Measurements from ENCODE around the gene CCDC177.

CCDC177 gene

DNA sequence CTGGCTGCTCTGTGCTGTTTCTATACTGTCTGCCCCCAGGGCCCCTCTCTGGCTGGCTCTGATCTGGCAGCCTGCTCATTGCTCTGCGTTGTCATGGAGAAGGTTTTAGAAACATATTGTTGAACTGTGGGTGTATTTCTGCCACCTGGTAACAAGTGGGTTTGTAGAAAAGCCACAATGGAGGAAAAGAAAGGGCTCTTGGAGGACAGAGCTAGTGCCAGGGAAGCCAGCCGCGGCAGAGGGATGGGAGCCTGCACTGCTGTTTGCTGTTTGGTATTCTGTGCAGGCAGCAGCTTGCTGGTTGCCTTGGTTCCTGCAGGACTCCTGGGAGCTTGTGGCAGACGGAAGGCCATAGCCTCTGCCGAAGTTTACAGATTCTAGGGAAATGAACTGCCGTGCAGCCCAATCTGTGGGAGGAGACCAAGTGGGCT lies 15.1 kb downstream of the CCDC177 start:
- DNase-seq, result no peak

DNA sequence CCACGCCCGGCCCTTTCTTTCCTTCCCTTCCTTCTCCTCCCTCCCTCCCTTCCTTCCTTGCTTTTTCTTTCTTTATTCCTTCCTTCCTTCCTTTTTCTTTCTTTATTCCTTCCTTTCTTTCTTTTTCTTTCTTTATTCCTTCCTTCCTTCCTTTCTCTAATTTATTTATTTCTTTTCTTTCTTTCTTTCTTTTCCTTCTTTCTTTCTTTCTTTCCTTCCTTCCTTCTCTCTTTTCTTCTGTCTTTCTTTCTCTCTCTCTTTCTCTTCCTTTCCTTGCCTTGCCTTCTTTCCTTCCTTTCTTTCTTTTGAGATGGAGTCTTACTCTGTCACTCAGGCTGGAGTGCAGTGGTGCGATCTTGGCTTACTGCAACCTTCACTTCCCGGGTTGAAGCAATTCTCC lies 15.9 kb downstream of the CCDC177 start:
- DNase-seq, result no peak

DNA sequence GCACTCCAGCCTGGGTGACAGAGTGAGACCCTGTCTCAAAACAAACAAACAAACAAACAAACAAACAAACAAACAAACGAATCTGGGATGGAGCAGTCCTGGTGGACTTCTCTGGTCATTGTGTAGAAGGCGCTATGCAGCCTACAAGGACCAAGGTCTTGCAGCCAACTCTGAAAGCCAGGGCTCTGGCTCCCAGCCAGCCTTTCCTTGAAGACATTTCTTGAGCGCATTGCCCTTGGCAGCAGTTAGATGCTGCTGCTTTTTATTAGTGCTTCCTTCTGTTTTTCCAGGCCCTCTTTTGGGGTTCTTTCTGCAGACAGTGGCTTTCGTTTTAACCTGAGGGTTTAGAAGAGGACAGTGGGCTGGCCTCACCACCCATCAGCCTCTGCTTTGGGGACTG lies 20.2 kb downstream of the CCDC177 start:
- no peak for DNase-seq

DNA sequence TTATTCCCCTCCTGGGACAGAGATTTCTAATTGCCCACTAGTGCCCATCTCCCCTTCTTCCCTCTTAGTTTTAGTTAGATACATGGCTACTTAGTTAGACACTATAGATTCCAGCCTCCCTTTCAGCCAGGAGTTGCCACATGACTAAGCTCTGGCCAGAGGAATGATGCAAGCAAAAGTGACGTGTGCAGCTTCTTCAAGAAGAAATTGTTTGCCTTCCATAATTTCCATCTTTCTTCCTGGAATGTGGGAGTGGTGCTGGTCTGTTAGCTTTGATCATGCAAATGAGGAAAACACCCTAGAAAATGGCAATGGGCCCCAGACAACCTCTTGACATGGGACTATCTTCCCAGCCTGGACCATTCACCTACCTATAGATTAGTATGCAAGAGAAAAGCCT lies 21.4 kb downstream of the CCDC177 start:
- no peak for DNase-seq

DNA sequence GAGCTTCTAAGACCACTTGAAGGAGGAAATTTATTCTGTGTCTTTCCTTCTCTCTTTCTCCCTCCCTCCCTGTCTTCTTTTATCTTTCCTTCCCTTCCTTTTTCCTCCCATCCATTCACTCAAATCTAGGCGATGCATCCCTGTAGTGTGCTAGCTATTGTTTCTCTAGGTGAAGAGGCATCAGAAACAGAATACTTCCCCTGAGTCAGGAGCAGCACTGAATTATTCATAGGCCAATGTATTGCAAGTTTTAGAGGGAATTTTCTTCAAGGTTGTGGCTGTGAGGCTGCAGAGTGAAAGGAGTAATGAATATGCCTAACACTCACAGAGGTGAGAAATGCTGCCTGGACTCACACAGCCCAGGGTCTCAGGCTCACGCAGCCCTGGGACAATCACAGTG lies 23.2 kb downstream of the CCDC177 start:
- DNase-seq, result no peak

DNA sequence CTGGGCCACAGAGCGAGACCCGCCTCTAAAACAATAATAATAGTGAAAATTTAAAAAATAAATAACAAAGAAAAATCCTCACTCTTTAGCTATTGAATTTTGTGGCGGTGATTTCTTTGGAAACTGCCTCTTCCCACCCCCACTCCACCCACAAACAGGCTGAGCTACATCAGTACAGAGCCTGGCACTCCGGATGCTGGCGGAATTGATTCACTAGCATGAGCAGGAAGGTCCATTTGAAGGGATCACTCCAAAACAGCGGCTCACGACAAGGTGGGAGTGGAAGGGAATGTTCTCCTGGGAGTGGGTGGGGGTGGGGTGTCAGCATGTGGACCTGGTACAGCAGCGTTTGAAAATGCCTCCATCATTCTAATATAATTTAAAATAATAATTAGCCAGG lies 26.1 kb downstream of the CCDC177 start:
- no peak for DNase-seq

DNA sequence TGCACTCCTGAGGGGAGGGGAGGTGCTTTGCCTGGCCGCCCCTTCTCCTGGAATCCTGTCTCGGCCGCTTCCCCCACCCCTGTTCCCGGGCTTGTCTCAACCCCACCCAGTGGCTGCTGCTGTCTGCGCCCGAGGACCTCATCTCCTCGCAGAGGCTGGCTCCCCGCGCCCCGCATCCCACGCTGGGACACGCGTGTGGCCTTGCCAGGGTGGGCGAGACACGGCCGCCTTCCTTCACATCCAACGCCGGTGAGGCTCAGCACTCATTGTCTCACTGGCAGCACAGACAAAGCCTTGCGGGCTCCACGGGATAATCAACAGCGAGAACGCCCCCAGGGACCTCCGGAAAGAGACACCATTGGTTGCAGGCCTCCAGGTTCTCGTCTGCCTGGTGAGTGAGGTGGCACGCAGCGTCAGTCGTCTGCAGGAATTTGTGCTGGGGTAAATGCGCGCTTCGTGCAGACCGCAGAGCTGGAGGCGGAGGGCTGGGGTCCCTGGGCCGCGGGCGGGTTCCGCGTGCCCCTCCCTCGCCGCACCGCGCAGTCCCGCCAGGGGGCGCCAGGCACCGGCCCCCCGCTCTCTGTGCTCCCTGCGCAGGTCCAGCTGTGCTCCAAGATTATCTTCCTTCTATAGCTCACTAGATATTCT lies 26.8 kb downstream of the CCDC177 start:
- peak; percentile 79 for DNase-seq

DNA sequence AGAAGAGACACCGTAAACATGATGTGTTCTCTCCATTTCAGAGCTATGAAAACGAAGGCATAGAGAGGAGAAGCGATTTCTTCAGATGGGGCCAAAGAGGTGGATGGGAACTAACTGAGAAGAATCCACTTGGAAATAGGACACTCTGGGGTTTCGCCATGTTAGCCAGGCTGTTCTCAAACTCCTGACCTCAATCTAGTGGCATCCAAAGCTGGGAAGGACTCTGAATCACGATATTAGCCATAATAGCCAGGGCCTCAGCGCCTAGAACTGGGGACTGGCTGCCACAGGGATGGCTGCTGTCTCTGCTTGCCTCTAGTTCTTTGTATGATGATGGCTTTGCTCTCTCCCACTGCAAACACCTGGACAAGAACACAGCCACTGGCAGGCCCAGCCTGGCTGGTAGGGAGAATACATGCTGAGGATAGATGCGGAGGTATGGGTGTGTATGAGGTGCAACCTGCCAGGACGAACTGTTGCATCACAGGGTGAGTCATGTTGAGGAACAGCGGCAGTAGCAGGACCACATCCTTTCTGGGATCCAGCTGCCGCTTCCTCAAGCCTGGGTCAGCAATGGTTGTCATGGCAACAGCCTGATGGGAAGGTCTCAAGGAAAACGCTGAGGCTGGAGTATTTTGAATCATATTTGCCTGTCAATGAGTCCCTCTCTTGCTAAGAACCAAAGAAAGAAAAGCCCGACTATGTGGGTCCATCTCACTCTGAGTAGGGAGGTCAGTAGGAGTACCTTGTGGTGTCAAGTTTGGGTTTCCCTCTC lies 31.1 kb downstream of the CCDC177 start:
- peak; percentile 56 for DNase-seq

DNA sequence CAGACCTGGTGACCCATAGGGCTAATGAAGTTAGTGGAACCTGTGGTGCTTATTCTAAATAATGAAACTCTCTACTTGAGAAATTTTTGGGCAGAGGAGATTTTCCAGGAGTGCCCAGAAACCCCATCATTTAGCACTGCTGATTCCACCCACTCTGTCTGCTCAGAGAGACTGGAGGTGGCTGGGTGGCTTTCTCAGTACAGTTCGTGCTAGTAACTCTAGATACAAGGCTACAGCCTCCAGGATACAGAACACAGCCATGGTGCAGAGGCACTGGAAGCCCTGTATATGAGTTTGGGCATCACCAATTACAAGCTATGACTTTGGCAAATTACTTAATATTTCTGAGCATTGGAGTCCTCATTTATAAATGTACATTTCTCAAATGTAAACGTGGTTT lies 32.4 kb downstream of the CCDC177 start:
- DNase-seq, result no peak

DNA sequence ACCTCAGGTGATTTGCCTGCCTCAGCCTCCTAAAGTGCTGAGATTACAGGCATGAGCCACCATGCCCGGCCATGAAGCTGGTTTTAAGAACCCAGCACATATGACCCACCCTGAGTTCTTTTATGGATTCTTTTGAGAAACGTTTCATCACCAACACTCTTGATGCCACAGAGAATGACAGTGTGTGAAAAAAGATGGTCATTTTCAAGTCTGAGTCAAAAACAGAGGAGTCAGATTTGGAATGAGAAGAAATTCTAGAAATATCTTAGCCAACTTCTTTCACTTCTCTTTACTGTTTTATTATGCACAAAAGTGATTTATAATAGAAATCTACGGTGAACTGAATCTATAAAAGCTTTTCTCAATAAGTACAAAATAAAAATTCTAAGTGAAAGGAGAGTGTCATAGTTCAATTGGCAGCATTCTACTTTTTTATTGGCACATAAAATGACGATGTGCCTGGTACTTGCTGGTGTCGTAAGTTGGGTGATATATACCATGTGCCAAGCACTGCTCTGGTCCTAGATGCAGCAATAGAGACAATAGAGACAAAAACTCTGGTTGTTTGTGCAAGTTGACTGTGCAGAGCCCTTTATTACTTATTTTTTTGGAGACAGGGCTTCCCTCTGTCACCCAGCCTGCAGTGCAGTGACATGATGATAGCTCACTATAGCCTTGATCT lies 33.9 kb downstream of the CCDC177 start:
- DNase-seq, result no peak

DNA sequence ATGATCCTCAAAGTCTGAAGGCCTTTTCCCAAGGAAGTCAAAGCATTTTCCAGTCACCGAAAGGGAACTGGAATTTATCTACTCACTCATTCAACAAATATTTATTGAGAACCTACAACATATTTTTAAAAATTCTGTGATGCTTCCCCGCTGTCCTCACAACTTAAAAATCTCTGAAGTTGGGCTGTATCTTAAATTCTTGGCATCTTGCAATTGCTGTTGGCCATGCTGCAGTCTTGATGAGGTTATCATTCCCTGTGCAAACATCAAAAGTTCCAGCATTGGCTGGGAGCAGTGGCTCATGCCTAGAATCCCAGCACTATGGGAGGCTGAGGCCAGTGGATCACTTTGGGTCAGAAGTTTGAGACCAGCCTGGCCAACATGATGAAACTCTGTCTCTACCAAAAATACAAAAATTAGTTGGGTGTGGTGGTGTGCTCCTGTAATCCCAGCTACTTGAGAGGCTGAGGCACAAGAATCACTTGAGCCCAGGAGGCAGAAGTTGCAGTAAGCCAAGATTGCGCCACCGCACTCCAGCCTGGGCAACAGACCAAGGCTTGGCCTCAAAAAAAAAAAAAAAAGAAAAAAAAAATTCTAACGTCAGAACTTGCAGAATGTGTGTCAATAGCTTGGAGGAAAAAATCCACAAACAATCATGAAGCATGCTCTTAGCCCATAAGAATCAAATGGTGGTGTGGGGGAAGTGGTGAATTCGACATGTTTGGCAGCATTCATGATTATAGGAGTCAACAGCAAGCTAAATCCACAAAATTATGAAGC lies 34.9 kb downstream of the CCDC177 start:
- no peak for DNase-seq

DNA sequence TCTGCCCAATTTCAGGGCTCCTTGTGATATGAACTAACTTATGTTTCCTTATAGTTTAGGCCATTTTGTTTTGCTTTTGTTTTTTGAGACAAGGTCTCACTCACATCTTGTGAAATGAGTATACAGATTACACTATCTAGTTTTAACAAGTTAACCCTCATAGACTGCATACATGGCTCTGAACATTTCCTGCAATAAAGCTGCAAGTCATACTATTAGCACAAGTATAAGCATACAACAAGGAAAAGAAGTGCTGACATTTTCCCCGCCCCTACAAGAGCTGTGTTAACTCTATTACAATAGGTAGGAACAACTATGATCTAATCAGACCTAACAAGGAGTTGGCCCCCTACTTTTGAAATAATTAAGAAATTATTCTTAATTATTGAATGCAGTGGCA lies 35.9 kb downstream of the CCDC177 start:
- no peak for DNase-seq

DNA sequence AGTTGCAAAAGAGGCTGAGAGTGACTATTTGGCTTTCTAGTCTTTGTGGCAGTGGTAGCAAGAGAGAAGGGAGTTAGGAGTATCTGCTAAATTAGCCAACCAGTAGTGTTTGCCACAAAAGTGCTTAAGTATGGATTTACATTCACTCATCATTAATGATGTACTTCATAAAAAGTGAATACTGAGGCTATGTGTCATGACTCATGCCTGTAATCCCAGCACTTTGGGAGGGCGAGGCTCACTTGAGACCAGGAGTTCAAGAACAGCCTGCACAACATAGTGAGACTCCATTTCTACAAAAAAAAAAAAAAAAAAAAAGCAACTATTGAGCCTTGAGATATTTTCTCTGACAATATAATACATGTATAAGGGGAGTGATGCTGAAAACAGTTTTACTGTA lies 36.8 kb downstream of the CCDC177 start:
- DNase-seq, result no peak

DNA sequence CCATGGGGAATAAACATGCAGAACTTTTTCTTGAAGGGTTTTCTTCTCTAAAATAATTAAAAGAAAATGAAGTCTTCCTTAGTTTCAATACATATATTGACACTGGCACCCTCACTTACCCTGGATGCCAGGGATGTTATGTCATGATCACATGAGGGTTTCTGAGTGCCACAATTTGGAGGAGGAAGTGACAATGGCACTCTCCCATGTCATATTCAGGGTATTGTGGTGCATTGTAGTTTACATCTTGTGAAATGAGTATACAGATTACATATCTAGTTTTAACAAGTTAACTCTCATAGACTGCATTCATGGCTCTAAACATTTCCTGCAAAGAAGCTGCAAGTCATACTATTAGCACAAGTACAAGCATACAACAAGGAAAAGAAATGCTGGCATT lies 37.7 kb downstream of the CCDC177 start:
- no peak for DNase-seq

DNA sequence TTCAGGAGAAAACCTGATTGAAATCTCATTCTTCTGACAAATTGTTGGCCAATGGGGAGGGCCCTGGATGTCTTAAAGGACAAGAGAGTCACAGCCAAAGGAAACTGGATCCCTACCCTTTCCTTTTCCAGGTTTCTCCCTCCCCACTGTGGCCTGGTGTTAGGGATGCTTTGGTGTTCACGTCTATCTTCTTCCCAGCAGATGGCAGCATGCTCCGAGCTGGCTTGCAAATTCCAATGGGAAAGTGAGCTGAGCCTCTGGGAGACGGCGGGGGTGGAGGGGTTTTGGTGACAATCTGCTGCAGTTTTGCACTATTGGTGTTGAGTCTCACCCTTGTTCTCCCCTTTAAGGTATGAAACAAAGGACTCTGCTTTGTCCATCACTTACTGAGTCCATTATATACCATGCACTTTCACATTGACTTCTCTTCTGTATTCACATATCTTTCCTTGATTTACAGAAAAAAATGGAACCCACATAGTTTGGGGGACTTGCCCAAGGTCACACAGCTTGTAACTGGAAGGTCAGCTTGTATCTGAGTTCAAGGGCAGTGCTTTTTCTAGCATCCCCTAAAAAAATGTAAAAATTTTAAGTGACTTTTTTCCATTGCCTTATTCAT lies 39.3 kb downstream of the CCDC177 start:
- DNase-seq, result no peak

DNA sequence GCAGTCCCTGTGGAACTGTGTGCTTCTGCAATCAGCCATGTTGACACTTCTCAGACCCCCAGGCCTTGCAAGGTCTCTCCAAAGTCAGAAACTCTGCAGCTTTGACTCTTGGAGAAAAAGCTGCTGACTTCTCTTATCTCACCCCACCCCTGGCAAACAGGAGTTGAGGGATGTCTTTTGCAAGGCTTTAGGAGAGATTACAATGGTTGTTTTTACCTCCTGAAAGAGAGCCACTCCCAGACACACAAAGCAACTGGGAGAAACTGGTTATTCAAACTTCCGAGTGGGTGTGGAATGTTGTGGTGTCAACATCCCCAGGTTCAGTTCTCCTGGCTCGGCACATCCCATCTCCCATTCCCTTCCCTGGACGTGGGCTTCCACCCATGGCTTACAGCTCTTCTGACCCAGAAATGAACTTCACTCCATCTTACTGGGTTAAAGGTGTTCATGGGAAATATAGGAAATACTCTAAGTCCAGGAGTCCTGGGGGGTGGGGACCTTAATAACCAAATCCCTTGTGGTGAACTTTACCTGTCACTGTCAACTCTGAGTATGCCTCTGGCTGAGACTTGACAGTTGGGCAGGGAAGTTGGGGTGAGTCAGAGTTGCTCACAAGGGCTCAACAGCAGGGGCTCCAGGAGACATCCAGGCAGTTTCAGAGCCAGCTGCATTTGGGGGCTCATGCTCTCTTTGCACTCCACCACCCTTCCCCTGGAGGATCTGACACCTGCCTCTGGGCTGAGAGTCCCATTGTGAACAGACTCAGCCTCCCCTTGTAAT lies 41.9 kb downstream of the CCDC177 start:
- DNase-seq, result no peak

DNA sequence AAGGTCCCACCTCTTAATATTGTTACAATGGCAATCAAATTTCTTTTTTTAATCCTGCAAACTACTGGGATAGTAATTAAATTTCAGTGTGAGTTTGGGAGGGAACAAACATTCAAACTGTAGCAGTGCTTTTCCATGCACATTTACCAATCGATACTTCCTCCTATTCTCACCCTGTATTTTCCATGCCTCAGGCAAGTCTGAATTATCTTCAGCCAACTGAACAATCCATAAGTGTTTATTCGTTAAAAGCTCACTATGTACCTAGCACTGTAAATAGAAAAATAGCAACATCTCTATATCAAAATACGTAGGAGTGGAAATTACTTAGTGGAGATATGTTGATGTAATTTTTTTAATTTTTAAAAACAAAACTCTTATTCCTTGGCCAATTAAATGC lies 43.5 kb downstream of the CCDC177 start:
- no peak for DNase-seq

DNA sequence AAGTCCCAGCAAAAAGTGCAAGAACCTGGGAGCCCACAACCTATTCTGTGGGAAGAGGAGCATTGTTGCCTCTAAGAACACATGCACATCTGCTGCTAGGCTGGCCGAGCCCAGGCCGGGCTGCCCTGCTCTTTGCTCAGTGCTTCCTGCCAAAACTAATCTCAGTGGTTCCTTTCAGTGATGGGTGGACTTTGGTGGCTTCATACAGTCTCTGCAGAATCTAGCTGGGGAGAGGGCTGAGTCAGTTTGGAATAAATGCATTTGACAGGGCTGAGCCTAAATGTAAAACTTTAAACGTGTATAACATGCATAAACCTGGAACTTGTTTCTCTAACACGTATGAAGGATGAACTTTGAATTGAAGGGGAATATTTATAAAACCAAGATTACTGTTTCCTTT lies 44.6 kb downstream of the CCDC177 start:
- no peak for DNase-seq

DNA sequence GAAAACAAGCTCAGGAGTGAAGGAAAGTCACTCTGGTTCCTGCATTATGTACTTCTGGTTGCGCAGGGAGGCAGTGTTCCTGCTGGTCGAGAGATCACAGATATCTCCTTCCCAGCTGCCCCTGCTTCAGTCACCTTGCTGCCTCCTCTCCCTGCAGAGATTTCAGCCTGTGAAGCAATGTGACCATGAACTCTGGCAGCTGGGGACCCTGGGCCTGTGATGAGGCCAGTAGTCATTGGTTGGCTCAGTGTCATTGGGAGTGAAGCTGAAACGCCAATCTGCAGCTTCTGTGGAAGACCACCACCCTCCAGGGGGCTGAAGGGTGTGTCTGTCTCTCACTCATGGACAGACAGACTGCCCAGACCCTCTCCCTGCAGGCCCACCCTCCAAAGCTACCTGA lies 45.1 kb downstream of the CCDC177 start:
- no peak for DNase-seq

DNA sequence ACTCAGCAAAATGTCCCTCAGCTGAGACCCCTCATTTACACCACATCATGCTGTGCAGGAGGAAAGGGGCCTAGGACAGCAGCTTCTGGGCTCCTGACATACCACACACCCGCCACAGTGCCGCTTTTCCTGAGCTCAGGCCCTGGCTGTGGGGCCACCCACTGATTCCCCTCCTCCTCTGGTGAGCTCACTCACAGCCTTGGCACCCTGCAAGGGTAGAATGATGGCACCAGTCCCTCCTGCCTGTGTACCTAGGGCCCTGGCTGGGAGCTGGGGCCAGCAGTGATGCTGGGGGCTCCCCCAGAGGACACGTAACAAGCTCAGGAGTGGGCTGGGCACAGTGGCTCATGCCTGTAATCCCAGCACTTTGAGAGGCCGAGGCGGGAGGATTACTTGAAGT lies 45.7 kb downstream of the CCDC177 start:
- DNase-seq, result no peak

DNA sequence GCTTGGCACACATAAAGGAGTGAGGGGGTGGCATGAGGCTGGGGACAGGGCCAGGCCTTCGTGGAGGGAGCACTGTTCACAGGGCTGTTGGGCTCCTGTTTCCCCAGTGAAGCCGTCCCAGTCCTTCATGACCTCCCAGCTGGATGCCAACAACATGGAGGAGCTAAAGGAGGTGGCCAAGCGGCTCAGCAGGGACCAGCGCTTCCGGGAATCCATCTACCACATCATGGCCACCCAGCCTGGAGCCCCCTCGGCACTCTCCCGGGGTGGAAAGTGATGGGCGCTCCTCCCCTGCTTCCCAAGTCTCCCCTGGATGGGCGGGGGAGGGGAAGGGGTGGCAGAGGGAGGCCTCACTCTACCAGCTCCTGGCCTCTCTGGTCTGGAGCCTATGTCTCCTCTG lies 46.5 kb downstream of the CCDC177 start:
- no peak for DNase-seq

DNA sequence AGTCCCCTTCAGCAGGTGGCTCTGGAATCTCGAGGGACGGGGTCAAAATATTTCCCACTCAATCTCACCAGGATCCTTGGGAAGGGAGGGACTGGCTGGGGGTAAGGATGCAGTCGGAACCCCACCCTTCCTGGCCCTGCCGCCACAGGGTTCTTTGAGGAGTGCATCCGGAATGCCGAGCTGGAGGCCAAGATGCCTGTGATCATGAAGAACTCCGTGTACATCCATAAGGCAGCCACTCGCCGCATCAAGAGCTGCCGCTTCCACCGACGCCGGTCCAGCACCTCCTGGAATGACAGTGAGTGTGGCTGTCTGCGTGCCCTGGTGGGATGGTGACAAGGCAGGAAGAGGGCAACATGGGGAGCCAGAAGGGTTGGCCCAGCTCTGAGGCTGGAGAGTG lies 47.0 kb downstream of the CCDC177 start:
- DNase-seq, result no peak

All from activated CD8-positive, alpha-beta memory T cell treated with anti-CD3 and anti-CD28 coated beads, Interleukin-2, amount 50 U/mL, for 48 hours (primary cell).